22Rv1 (cell line): ENCODE data around the gene MUC16.

Experiments used
- CTCF ChIP-seq: fragments of 450-650 bp; IDR thresholded peaks from 2 replicates; pipeline ENCODE4 v1.5.1; 2017; ENCODE audit warnings: mild to moderate bottlenecking
- ZFX ChIP-seq: fragments of 450-650 bp; IDR thresholded peaks from 2 replicates; pipeline ENCODE4 v1.6.1; 2017; ENCODE audit warnings: antibody characterized with exemption, borderline replicate concordance

- TF ChIP-seq CTCF (no peak), ZFX (no peak)
Observed at GRCh38 chr19:8986296-8986695, 23.9 kb downstream of the MUC16 start.
